ENCODE results near the gene PTGER1. TPM values are rescaled to one million over a fixed set of nuclear protein-coding genes. Genes with fewer than 3 reads are reported as not detected.

Gene PTGER1
- total RNA-seq, 1 donor from 2014 or later = 16.4 TPM

- DNase-seq (ENCODE audit: low read depth) = no peak
- H3K4me3 ChIP-seq (ENCODE audit: low read depth, low read length) = no peak overlapping the region
- no peak for TF ChIP-seq CTCF (conservative IDR thresholded peaks at IDR 0.05; ENCODE audit: low read depth, low read length)
Observed at GRCh38 chr19:14478113-14478545, 3.0 kb upstream of the PTGER1 start.

- H3K4me3 ChIP-seq (ENCODE audit: low read depth, low read length) = no peak overlapping the region
- DNase-seq (ENCODE audit: low read depth) = no peak
- TF ChIP-seq CTCF (conservative IDR thresholded peaks at IDR 0.05; ENCODE audit: low read depth, low read length) = no peak
Observed at GRCh38 chr19:14477418-14478112, 2.4 kb upstream of the PTGER1 start.

GRCh38 chr19:14476673-14477401 is 1.7 kb upstream of the PTGER1 start:
- TF ChIP-seq CTCF (conservative IDR thresholded peaks at IDR 0.05; ENCODE audit: low read depth, low read length) = no peak
- no peak for DNase-seq (ENCODE audit: low read depth)
- no peak overlapping the region for H3K4me3 ChIP-seq (ENCODE audit: low read depth, low read length)

- no peak for TF ChIP-seq CTCF (conservative IDR thresholded peaks at IDR 0.05; ENCODE audit: low read depth, low read length)
- H3K4me3 ChIP-seq (ENCODE audit: low read depth, low read length) = no peak overlapping the region
- DNase-seq (ENCODE audit: low read depth) = no peak
Observed at GRCh38 chr19:14476327-14476672, 1.1 kb upstream of the PTGER1 start.

GRCh38 chr19:14474827-14475226 is 327 bp downstream of the PTGER1 start:
- peak overlapping the region; percentile 45 for H3K4me3 ChIP-seq (ENCODE audit: low read depth, low read length)
- DNase-seq (ENCODE audit: low read depth) = no peak
- TF ChIP-seq CTCF (conservative IDR thresholded peaks at IDR 0.05; ENCODE audit: low read depth, low read length) = no peak

- no peak overlapping the region for H3K4me3 ChIP-seq (ENCODE audit: low read depth, low read length)
- DNase-seq (ENCODE audit: low read depth) = no peak
- TF ChIP-seq CTCF (conservative IDR thresholded peaks at IDR 0.05; ENCODE audit: low read depth, low read length) = no peak
Observed at GRCh38 chr19:14473978-14474578, 1.1 kb downstream of the PTGER1 start.
